Neuronal stem cell (in vitro differentiated cells): ENCODE results near the gene AGPS.

ENCODE experiments used
- DNase-seq: peaks from one replicate; pipeline ENCODE4 v3.0.0-alpha.2; 2013; ENCODE audit warnings: low spot score
- H2AFZ ChIP-seq: one replicate; pipeline ENCODE4 v1.6.1; 2013; ENCODE audit warnings: mild to moderate bottlenecking, low read length, inconsistent platforms
- H2AK5ac ChIP-seq: 2 replicates; pipeline ENCODE4 v1.6.1; 2013; ENCODE audit warnings: low read depth, mild to moderate bottlenecking, inconsistent platforms, low read length, moderate library complexity, mixed read lengths
- H2BK120ac ChIP-seq: 2 replicates; pipeline ENCODE4 v1.6.1; 2013; ENCODE audit warnings: low read depth, mild to moderate bottlenecking, inconsistent platforms, low read length, moderate library complexity, mixed read lengths
- H2BK12ac ChIP-seq: one replicate; pipeline ENCODE4 v1.6.1; 2013; ENCODE audit warnings: low read length, inconsistent platforms
- H2BK15ac ChIP-seq: 2 replicates; pipeline ENCODE4 v1.6.1; 2013; ENCODE audit warnings: mild to moderate bottlenecking, low read length, inconsistent platforms, mixed read lengths
- H2BK5ac ChIP-seq: one replicate; pipeline ENCODE4 v1.6.1; 2013; ENCODE audit warnings: inconsistent platforms, mild to moderate bottlenecking, low read length, moderate library complexity
- H3K14ac ChIP-seq: one replicate; pipeline ENCODE4 v1.6.1; 2013; ENCODE audit warnings: low read length, inconsistent platforms
- H3K18ac ChIP-seq: 2 replicates; pipeline ENCODE4 v1.6.1; 2013; ENCODE audit warnings: low read length, inconsistent platforms
- H3K23ac ChIP-seq: 2 replicates; pipeline ENCODE4 v1.6.1; 2013; ENCODE audit warnings: low read depth, mild to moderate bottlenecking, mixed read lengths, low read length, inconsistent platforms; ENCODE audit not compliant: poor library complexity
- H3K27ac ChIP-seq: replicated peaks from 3 replicates; pipeline ENCODE4 v1.5.1; 2013; ENCODE audit warnings: low read length, inconsistent platforms
- H3K27me3 ChIP-seq, 3 experiments: 2 replicates each; pipeline ENCODE4 v1.6.1; 2013; ENCODE audit warnings: low read length in 3 of 3, mild to moderate bottlenecking in 2 of 3, inconsistent platforms in 1 of 3, low read depth in 1 of 3, mixed read lengths in 1 of 3, moderate library complexity in 1 of 3; ENCODE audit not compliant: control insufficient read depth in 3 of 3, insufficient read depth in 3 of 3
- H3K36me3 ChIP-seq, 2 donors: replicated peaks in 1 of 2; 2 replicates each; pipeline ENCODE4 v1.6.1; 2013; ENCODE audit warnings: low read length in 2 of 2; ENCODE audit not compliant: control insufficient read depth in 2 of 2, insufficient read depth in 2 of 2
- H3K4ac ChIP-seq: 2 replicates; pipeline ENCODE4 v1.6.1; 2013; ENCODE audit warnings: inconsistent platforms, mild to moderate bottlenecking, low read length, moderate library complexity
- H3K4me1 ChIP-seq, 2 donors: 1 replicate in 1 of 2; 2 replicates in 1 of 2; pipeline ENCODE4 v1.6.1; 2013; ENCODE audit warnings: low read length in 2 of 2, low read depth in 1 of 2; ENCODE audit not compliant: control insufficient read depth in 2 of 2, insufficient read depth in 1 of 2
- H3K4me2 ChIP-seq: one replicate; pipeline ENCODE4 v1.6.1; 2013; ENCODE audit warnings: mild to moderate bottlenecking, low read length, inconsistent platforms; ENCODE audit not compliant: insufficient read depth, poor library complexity, severe bottlenecking
- H3K4me3 ChIP-seq, 2 donors: 2 replicates each; pipeline ENCODE4 v1.5.1; 2013; ENCODE audit warnings: low read length in 2 of 2, mild to moderate bottlenecking in 2 of 2, inconsistent platforms in 1 of 2, moderate library complexity in 1 of 2
- H3K79me1 ChIP-seq: one replicate; pipeline ENCODE4 v1.6.1; 2013; ENCODE audit warnings: low read depth, mild to moderate bottlenecking, inconsistent platforms, low read length, moderate library complexity
- H3K9ac ChIP-seq: one replicate; pipeline ENCODE4 v1.6.1; 2013; ENCODE audit warnings: mild to moderate bottlenecking, low read depth, low read length, inconsistent platforms; ENCODE audit not compliant: poor library complexity
- H3K9me3 ChIP-seq, 2 donors: replicated peaks in 1 of 2; 2 replicates each; pipeline versions ENCODE3 to v1.6.1; 2013; ENCODE audit warnings: low read length in 2 of 2, mild to moderate bottlenecking in 2 of 2, inconsistent platforms in 1 of 2, low read depth in 1 of 2, mixed read lengths in 1 of 2, moderate library complexity in 1 of 2; ENCODE audit not compliant: control insufficient read depth in 2 of 2, insufficient read depth in 1 of 2
- H4K8ac ChIP-seq: one replicate; pipeline ENCODE4 v1.6.1; 2013; ENCODE audit warnings: low read depth, mild to moderate bottlenecking, inconsistent platforms, low read length, moderate library complexity
- H4K91ac ChIP-seq: one replicate; pipeline ENCODE4 v1.6.1; 2013; ENCODE audit warnings: low read length, low read depth, mild to moderate bottlenecking, inconsistent platforms; ENCODE audit not compliant: poor library complexity
- WGBS, 2 donors: extraction: QIAGEN DNeasy Blood & Tissue Kit; methylation state at CpG; one replicate each; pipeline ENCODE4 v1.1.7; 2013; ENCODE audit warnings: missing lambda C conversion rate in 2 of 2, mixed read lengths in 1 of 2; ENCODE audit not compliant: insufficient read length in 2 of 2, insufficient replicate concordance in 1 of 2; ENCODE audit errors: extremely low coverage in 2 of 2; 5-methylcytosine and 5-hydroxymethylcytosine counted together

Gene AGPS

GRCh38 chr2:177535958-177536504 lies 143.5 kb downstream of the AGPS start:
- Histone ChIP-seq H2AFZ (no peak overlapping the region), H3K4me2 (no peak overlapping the region), H3K4me1 (peaks cover 2 to 22% of the 10 kb centered on the region in 2 donors), H3K4me3 (no peak overlapping the region), H3K18ac (no peak overlapping the region), H2BK5ac (no peak overlapping the region), H3K79me1 (no peaks in the 10 kb centered on the region), H3K27me3 (no peaks in the 10 kb centered on the region), H4K8ac (no peak overlapping the region), H3K27ac (no peak overlapping the region), H2BK15ac (no peak overlapping the region), H3K36me3 (peaks cover 0 to 6% of the 10 kb centered on the region in 2 donors), H3K14ac (no peak overlapping the region), H2BK120ac (no peak overlapping the region), H3K9me3 (no peaks in the 10 kb centered on the region), H2AK5ac (no peak overlapping the region), H3K23ac (no peak overlapping the region), H3K4ac (no peak overlapping the region), H3K9ac (no peak overlapping the region), H2BK12ac (no peak overlapping the region), H4K91ac (no peak overlapping the region)
- WGBS, 2 donors: no CpG with 5 or more reads among the region's 3 CpGs
- no peak for DNase-seq

- Histone ChIP-seq H3K4me1 (peaks cover 2 to 22% of the 10 kb centered on the region in 2 donors), H3K4me2 (no peak overlapping the region), H3K14ac (no peak overlapping the region), H2BK5ac (no peak overlapping the region), H4K91ac (no peak overlapping the region), H3K18ac (no peak overlapping the region), H2BK120ac (no peak overlapping the region), H3K36me3 (peaks cover 0 to 4% of the 10 kb centered on the region in 2 donors), H2AK5ac (no peak overlapping the region), H3K9ac (no peak overlapping the region), H4K8ac (no peak overlapping the region), H3K27me3 (no peaks in the 10 kb centered on the region), H3K23ac (no peak overlapping the region), H3K27ac (no peak overlapping the region), H2BK12ac (no peak overlapping the region), H2AFZ (no peak overlapping the region), H3K4ac (no peak overlapping the region), H3K9me3 (no peaks in the 10 kb centered on the region), H2BK15ac (no peak overlapping the region), H3K4me3 (no peak overlapping the region), H3K79me1 (no peaks in the 10 kb centered on the region)
- 100% methylated on average over 1 of the region's 1 CpG for WGBS, 2 donors
- no peak for DNase-seq
Measured at GRCh38 chr2:177537213-177537612, 144.6 kb downstream of the AGPS start.

DNA sequence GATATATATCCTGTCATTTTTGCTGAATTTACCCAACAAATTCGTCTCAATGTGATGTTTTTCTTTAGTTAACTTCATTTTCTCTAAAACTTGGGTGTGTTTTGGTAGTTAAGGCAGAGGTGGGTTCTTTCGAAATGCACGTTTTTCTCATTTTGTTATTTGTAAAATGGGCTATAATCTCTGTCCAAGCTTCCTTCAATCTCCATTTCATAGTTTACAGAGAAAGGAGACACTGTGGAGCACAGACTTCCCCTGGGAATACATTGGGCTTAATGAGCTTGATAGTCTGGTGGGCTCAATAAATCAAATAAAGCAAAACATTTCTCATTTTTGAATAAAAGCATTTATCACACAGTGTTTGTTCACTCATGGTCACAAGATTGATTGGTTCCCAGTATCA lies 145.1 kb downstream of the AGPS start:
- Histone ChIP-seq H2BK15ac (no peak overlapping the region), H3K27ac (no peak overlapping the region), H3K4me1 (peaks cover 2 to 22% of the 10 kb centered on the region in 2 donors), H3K79me1 (no peaks in the 10 kb centered on the region), H3K4me3 (no peak overlapping the region), H3K4ac (no peak overlapping the region), H2AFZ (no peak overlapping the region), H3K4me2 (no peak overlapping the region), H4K8ac (no peak overlapping the region), H3K36me3 (no peaks in the 10 kb centered on the region), H3K18ac (no peak overlapping the region), H2BK12ac (no peak overlapping the region), H2AK5ac (no peak overlapping the region), H4K91ac (no peak overlapping the region), H3K9me3 (no peaks in the 10 kb centered on the region), H3K9ac (no peak overlapping the region), H3K14ac (no peak overlapping the region), H3K27me3 (no peaks in the 10 kb centered on the region), H2BK5ac (no peak overlapping the region), H2BK120ac (no peak overlapping the region), H3K23ac (no peak overlapping the region)
- no peak for DNase-seq
- WGBS, 2 donors: no CpG with 5 or more reads among the region's 3 CpGs

DNA sequence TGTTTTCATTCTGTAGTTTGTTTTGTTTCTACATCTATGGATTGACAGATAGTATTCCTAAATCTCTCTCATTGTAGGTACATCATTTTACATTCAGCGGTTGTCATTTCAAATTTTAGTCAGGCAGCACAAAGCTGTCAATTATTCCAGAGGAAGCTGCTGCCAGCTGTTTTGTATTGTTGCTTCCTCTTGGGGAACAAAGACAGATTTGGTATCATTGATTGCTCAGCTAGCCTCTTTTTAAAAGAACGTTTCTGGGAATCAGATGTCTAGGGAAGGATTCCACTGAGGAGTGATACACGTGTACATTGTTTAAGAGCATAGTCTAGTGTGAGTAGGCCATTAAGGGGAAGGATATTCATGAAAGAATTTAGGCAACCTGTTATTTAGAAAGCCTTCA lies 145.8 kb downstream of the AGPS start:
- H2AK5ac ChIP-seq: no peak overlapping the region
- no peak overlapping the region for H4K91ac ChIP-seq
- H3K9ac ChIP-seq: no peak overlapping the region
- H4K8ac ChIP-seq: no peak overlapping the region
- no peak overlapping the region for H3K4ac ChIP-seq
- H3K4me2 ChIP-seq: no peak overlapping the region
- H3K36me3 ChIP-seq: no peaks in the 10 kb centered on the region
- H3K9me3 ChIP-seq: no peaks in the 10 kb centered on the region
- no peak for DNase-seq
- H3K27me3 ChIP-seq: no peaks in the 10 kb centered on the region
- no peak overlapping the region for H2AFZ ChIP-seq
- no peak overlapping the region for H3K4me3 ChIP-seq
- H3K79me1 ChIP-seq: no peaks in the 10 kb centered on the region
- no peak overlapping the region for H2BK15ac ChIP-seq
- no peak overlapping the region for H3K23ac ChIP-seq
- peaks cover 2 to 22% of the 10 kb centered on the region in 2 donors for H3K4me1 ChIP-seq
- no CpG with 5 or more reads among the region's 3 CpGs for WGBS, 2 donors
- H3K18ac ChIP-seq: no peak overlapping the region
- H2BK12ac ChIP-seq: no peak overlapping the region
- no peak overlapping the region for H3K27ac ChIP-seq
- H2BK120ac ChIP-seq: no peak overlapping the region
- H2BK5ac ChIP-seq: no peak overlapping the region
- no peak overlapping the region for H3K14ac ChIP-seq
